NCI-H526 treated with DMSO at 0.1 percent for 48 hours (cell line): ENCODE results near the gene TAAR6.
"Not testable (repeated sequence)": the region's sequence is repeated elsewhere in the genome, so short reads cannot be mapped to it uniquely, and the experiment has no call there.

Experiments used
- DNase-seq: peaks from one replicate; lab custom pipeline; 2025; lab: John Stamatoyannopoulos, UW

TAAR6 gene

GRCh38 chr6:132590362-132590761 lies 20.2 kb downstream of the TAAR6 start:
- peak; percentile 11 for DNase-seq

- no peak for DNase-seq
Measured at GRCh38 chr6:132592855-132593254, 22.7 kb downstream of the TAAR6 start.

GRCh38 chr6:132596201-132596600 lies 26.1 kb downstream of the TAAR6 start:
- DNase-seq: no peak

- DNase-seq: no peak
Measured at GRCh38 chr6:132598473-132598872, 28.4 kb downstream of the TAAR6 start.

DNA sequence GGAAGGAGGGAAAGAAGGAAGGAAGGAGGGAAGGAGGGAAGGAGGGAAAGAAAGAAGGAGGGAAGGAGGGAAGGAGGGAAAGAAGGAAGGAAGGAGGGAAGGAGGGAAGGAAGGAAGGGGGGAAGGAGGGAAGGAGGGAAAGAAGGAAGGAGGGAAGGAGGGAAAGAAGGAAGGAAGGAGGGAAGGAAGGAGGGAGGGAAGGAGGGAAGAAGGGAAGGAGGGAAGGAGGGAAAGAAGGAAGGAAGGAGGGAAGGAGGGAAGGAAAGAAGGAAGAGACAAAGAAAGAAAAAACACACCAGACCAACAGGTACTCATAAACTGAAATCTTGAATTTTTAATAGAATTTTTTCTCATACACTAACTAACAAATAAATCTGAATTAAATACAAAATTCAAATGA lies 30.8 kb downstream of the TAAR6 start:
- DNase-seq: not testable (repeated sequence)

- no peak for DNase-seq
Measured at GRCh38 chr6:132604635-132605152, 34.6 kb downstream of the TAAR6 start.

- no peak for DNase-seq
Measured at GRCh38 chr6:132607544-132608233, 37.6 kb downstream of the TAAR6 start.

- no peak for DNase-seq
Measured at GRCh38 chr6:132611616-132612015, 41.5 kb downstream of the TAAR6 start.

GRCh38 chr6:132612449-132613108 lies 42.5 kb downstream of the TAAR6 start:
- DNase-seq: no peak

DNA sequence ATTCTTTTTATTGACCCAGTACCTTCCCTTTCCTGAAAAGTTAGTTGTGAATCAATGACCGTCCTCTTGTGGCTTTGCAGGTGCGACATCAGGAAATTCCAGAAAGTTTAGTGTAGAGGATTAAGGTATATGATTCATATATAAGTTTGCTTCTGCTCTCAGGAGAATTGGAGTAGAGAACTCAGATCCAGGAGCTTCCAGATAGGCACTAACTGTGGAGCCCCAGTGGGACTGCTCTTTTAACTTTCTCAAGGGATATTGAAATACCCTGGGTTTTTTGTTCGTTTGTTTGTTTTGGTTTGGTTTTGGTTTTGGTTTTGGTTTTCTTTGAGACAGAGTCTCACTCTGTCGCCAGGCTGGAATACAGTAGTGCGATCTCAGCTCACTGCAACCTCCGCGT lies 44.4 kb downstream of the TAAR6 start:
- DNase-seq: no peak

DNA sequence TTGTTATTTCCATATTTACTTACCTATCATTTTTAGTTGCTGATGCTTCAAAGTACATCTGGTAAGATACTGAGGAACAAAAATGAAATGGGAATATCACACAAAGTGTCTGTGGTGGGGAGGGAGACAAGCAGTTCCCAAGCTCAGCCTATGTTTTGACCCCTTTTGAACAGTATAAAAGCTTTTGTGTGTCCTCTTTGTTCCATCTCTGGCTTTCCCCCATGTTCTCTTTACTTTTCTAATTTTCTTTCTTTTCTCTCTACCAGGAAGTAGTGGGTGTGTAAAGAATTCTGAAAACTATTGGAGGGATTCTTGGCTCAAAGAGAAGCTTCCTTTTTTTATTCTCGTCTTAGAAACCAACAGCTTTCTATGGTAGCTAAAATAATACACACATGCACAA lies 46.6 kb downstream of the TAAR6 start:
- DNase-seq: no peak
